OCI-LY7 (cell line): Measurements from ENCODE around the gene RFNG.

Experiments used
- EZH2phosphoT487 ChIP-seq: fragments of 200-600 bp; sonication (generic); IDR thresholded peaks from 2 replicates; pipeline ENCODE4 v1.6.1; 2018; ENCODE audit warnings: low read depth, borderline replicate concordance, mild to moderate bottlenecking, mixed run types, antibody characterized with exemption, low read length, moderate library complexity, mixed read lengths
- TF ChIP-seq, protein P1 (sequence below): fragments of 200-600 bp; sonication (generic); conservative IDR thresholded peaks from 2 replicates; pipeline ENCODE4 v1.5.1; 2014; ENCODE audit warnings: mild to moderate bottlenecking, antibody characterized with exemption, low read length, moderate library complexity, mixed read lengths

- TF ChIP-seq, protein P1, sequence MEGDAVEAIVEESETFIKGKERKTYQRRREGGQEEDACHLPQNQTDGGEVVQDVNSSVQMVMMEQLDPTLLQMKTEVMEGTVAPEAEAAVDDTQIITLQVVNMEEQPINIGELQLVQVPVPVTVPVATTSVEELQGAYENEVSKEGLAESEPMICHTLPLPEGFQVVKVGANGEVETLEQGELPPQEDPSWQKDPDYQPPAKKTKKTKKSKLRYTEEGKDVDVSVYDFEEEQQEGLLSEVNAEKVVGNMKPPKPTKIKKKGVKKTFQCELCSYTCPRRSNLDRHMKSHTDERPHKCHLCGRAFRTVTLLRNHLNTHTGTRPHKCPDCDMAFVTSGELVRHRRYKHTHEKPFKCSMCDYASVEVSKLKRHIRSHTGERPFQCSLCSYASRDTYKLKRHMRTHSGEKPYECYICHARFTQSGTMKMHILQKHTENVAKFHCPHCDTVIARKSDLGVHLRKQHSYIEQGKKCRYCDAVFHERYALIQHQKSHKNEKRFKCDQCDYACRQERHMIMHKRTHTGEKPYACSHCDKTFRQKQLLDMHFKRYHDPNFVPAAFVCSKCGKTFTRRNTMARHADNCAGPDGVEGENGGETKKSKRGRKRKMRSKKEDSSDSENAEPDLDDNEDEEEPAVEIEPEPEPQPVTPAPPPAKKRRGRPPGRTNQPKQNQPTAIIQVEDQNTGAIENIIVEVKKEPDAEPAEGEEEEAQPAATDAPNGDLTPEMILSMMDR = no peak
- TF ChIP-seq EZH2phosphoT487 = no peak
Observed at GRCh38 chr17:82041144-82041814, 10.3 kb downstream of the RFNG start.
